Subcutaneous adipose tissue (tissue), 4 donors: ENCODE measurements around the gene DNAJC6. TPM values are rescaled to one million over a fixed set of nuclear protein-coding genes. Genes with fewer than 3 reads are reported as not detected.

Experiments used
- total RNA-seq, 4 donors: library from RNA; depleted of rRNA; stranded (reverse); fragments of >200 nt; gene quantifications; one replicate each; pipeline ENCODE4 v1.1.0, GENCODE V29; 2016
- TF ChIP-seq, protein P1 (sequence below): fragments of 450-650 bp; IDR thresholded peaks from one replicate; pipeline ENCODE4 v1.5.1; 2016; ENCODE audit warnings: low read depth, mild to moderate bottlenecking, control low read depth, antibody characterized with exemption, moderate library complexity

Gene DNAJC6
- total RNA-seq, 4 donors from 2014 or later, result 0.88 to 3.6 (median 2.0) TPM

DNA sequence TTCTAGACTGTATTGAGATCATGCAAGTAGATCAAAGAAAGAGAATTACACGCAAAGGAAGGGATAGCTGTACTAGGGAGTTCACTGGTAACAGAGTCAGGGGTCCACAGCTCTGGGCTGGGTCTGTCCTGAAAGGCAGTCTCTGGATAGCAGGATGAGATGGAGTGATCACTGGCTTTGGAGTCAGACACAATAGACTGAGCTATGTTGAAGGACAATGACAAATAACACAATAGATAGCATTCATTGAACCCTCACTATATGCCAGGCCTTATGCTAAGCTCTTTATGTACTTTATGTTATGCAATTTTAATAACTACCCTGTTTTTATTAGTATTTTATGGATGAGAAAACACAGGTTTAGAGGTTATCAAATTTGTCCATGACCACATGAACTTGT is 10.0 kb upstream of the DNAJC6 start:
- TF ChIP-seq, protein P1, sequence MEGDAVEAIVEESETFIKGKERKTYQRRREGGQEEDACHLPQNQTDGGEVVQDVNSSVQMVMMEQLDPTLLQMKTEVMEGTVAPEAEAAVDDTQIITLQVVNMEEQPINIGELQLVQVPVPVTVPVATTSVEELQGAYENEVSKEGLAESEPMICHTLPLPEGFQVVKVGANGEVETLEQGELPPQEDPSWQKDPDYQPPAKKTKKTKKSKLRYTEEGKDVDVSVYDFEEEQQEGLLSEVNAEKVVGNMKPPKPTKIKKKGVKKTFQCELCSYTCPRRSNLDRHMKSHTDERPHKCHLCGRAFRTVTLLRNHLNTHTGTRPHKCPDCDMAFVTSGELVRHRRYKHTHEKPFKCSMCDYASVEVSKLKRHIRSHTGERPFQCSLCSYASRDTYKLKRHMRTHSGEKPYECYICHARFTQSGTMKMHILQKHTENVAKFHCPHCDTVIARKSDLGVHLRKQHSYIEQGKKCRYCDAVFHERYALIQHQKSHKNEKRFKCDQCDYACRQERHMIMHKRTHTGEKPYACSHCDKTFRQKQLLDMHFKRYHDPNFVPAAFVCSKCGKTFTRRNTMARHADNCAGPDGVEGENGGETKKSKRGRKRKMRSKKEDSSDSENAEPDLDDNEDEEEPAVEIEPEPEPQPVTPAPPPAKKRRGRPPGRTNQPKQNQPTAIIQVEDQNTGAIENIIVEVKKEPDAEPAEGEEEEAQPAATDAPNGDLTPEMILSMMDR, result no peak

DNA sequence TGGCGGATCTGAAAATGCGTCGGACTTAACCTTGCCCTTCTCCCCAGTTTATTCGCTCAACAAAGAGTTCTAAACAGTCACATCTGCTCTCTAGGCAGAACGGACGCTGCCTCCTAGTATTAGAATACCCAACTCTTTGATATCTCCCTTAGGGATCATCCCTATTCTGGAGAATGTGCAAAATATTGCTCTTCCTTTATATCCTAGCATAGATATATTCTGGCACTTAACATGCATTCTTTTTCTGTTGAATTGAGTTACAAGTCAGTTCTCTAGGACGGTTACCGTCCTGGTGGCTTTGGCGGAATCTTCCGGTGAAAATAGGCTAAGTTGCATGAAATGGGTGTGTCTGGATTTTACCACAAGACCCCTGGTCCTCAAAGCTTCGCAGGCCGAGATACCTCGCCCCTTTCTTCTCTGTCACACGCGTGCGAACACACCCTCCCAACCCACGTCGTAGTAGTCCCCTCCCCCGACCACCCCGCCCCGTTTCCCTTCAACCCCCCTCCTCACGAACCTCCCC is 501 bp upstream of the DNAJC6 start:
- TF ChIP-seq, protein P1, result no peak

GRCh38 chr1:65310078-65310587 is 790 bp downstream of the DNAJC6 start:
- TF ChIP-seq, protein P1, result no peak

GRCh38 chr1:65311760-65312159 is 2.4 kb downstream of the DNAJC6 start:
- TF ChIP-seq, protein P1, result no peak

- TF ChIP-seq, protein P1, result no peak
These were observed 6.9 kb downstream of the DNAJC6 start for GRCh38 chr1:65316233-65316632.

- TF ChIP-seq, protein P1, result no peak
These were observed 8.7 kb downstream of the DNAJC6 start for GRCh38 chr1:65317866-65318653.

- TF ChIP-seq, protein P1, result no peak
These were observed 9.8 kb downstream of the DNAJC6 start for GRCh38 chr1:65319141-65319540.
